GM12864 (cell line): ENCODE results near the gene SSH2.

ENCODE experiments used
- DNase-seq: peaks from one replicate; pipeline ENCODE4 v3.0.0-alpha.2; 2011; ENCODE audit warnings: low read depth
- H3K4me3 ChIP-seq: 2 replicates; pipeline ENCODE4 v1.5.1; 2011; ENCODE audit warnings: mild to moderate bottlenecking, low read depth, low read length, control low read depth
- CTCF ChIP-seq: IDR thresholded peaks from 2 replicates; pipeline ENCODE4 v1.5.1; 2011; ENCODE audit warnings: low read depth, mild to moderate bottlenecking, moderate library complexity, low read length, control low read depth, inconsistent platforms; ENCODE audit errors: missing control alignments

The SSH2 gene

GRCh38 chr17:29612404-29613280 lies 317.4 kb downstream of the SSH2 start:
- no peak for TF ChIP-seq CTCF
- no peak for DNase-seq
- no peak overlapping the region; the same call in 1 of the 2 replicates for H3K4me3 ChIP-seq

- TF ChIP-seq CTCF: no peak
- H3K4me3 ChIP-seq: no peak overlapping the region
- no peak for DNase-seq
Observed at GRCh38 chr17:29612094-29612403, 318.0 kb downstream of the SSH2 start.

GRCh38 chr17:29611351-29612093 lies 318.5 kb downstream of the SSH2 start:
- no peak overlapping the region for H3K4me3 ChIP-seq
- DNase-seq: no peak
- TF ChIP-seq CTCF: no peak

GRCh38 chr17:29610395-29610794 lies 319.6 kb downstream of the SSH2 start:
- TF ChIP-seq CTCF: no peak
- no peak overlapping the region for H3K4me3 ChIP-seq
- DNase-seq: no peak

- no peak for DNase-seq
- no peak for TF ChIP-seq CTCF
- H3K4me3 ChIP-seq: no peak overlapping the region
Observed at GRCh38 chr17:29608986-29609385, 321.0 kb downstream of the SSH2 start.

- TF ChIP-seq CTCF: no peak
- DNase-seq: no peak
Observed at GRCh38 chr17:29607557-29608195, 322.4 kb downstream of the SSH2 start.

More at GRCh38 chr17:29607557-29608195, 322.4 kb downstream of the SSH2 start:
- no peak overlapping the region for H3K4me3 ChIP-seq
